SW 1271 (cell line): ENCODE results near the gene RPF1.
"Not testable (repeated sequence)": the region's sequence is repeated elsewhere in the genome, so short reads cannot be mapped to it uniquely, and the experiment has no call there.

Experiments
- DNase-seq, 2 experiments: peaks; one replicate each; lab custom pipeline; 2025; lab: John Stamatoyannopoulos, UW

RPF1 gene, protein sequence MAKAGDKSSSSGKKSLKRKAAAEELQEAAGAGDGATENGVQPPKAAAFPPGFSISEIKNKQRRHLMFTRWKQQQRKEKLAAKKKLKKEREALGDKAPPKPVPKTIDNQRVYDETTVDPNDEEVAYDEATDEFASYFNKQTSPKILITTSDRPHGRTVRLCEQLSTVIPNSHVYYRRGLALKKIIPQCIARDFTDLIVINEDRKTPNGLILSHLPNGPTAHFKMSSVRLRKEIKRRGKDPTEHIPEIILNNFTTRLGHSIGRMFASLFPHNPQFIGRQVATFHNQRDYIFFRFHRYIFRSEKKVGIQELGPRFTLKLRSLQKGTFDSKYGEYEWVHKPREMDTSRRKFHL

DNA sequence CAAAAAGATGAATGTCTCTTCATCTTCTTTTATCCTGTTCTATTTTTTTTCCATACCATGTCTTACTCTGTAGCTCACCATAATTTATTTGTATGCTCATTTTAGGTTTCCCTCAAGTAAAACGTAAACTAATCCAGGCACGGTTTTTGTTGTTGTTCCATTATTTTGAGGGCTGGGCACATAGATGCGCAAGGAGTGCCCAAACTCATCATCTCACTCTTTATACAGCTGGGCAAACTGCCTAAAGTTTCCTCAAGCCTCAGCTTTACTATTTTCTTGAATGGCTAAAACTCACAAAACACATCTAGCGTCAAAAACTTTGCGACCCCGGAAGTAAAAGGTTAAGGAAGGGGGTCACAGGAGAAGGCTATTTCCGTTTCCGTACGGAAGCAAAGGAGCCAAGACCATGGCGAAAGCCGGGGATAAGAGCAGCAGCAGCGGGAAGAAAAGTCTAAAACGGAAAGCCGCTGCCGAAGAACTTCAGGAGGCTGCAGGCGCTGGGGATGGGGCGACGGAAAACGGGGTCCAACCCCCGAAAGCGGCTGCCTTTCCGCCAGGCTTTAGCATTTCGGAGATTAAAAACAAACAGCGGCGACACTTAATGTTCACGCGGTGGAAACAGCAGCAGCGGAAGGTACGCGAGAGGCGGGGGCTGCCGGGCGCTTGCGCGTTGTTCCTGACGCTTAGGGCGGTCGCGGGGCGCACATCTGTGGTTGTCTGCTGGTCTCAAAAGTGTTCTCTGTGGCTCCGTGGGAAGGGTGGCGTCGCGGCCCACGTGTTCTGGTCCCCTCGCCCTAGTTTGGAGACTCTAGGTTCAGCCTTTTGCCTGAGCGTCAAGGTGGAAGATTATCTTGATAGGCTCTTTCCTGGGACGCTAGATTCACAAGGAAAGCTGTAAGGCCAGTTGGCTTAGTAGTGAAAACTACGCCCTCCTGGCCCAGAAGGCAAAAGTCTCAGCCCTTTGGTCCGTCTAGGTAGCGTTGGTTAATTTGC, at the start of gene RPF1:
Gene RPF1, plus strand, starts transcription at position 391 of the 993 bp plus-strand sequence. Its CDS starts 16 bp downstream, at position 407.
- DNase-seq = peak; percentile 33 to 78

DNA sequence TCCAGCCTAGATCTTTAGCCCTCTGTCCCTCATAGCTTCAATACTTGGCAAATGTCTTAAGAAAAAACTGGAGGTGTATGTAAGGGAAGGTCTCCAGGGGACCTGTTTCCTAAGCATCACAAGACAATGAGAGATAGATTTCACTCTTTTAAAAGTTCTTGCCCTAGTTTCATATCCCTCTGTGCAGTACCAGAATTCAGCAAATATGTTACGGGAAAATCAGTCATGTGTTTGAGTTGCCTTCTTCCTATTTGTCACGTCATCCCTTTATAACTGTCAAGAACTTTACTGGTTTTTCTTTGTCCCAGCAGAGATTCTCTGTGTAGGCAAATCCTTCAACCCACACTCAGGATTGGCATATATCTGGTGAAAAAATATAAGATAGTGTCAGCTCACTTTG, 48.5 kb upstream of the RPF1 start:
- no peak for DNase-seq

DNA sequence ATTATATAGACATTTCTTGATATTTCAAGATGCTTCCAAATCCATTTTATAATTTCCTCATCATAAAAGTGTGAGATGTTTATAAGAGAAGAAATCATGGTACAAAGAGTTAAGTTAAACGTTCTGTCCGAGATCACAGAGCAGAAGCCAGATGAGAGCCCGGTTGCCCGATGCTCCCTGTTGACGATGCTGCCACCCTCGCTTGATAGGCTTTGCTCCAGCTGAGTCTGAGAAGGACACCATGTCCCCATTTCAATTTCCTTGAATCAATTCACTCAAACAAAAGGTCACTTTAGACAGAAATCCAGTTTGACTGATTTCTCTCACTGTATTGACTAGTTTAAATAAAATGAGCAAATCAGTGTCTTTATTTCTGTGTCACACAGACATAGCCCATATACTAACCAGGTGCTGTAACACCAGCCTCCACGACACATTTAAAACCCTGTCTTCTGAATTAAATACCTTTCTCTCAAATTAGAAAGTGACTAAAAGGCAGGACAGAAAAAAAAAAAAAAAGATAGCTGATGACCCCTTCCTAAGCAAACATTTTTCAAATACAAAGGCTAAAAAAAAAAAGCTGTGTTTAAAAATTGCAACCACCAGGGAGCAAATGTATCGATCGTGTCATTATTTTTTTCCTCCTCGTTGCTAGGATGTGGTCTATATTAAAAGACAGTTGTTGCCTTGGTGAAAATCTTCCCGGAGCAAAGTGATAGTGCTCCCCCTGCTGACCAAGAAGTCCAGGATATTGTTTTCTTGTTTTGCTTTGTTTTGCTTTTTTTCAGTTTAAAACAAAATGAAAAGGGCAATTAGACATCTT, 45.6 kb upstream of the RPF1 start:
- DNase-seq = peak; percentile 5 to 82

DNA sequence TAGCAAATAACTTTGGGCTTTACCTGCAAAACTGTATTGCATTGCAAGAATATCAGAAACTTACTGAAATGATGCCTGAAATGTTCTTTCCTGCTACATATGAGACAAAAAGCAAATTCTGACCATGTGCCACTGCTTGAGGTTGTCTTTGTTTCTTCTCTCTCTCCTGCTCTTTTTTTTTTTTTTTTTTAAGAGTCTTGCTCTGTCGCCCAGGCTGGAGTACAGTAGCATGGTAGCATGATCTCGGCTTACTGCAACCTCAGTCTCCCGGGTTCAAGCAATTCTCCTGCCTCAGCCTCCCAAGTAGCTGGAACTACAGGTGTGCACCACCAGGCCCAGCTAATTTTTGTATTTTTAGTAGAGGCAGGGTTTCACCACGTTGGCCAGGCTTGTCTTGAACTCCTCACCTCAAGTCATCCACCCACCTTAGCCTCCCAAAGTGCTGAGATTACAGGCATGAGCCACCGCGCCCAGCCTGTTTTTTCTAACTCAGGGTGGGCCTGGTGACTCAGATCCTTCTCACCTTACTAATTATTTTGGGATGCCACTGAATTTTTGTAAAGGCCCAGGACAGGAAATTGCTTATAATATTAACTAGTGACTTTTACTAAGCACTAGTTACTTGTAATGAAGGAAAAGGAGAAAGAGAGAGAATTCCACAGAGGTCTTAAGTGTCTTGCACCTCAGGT, 44.8 kb upstream of the RPF1 start:
- no peak for DNase-seq

DNA sequence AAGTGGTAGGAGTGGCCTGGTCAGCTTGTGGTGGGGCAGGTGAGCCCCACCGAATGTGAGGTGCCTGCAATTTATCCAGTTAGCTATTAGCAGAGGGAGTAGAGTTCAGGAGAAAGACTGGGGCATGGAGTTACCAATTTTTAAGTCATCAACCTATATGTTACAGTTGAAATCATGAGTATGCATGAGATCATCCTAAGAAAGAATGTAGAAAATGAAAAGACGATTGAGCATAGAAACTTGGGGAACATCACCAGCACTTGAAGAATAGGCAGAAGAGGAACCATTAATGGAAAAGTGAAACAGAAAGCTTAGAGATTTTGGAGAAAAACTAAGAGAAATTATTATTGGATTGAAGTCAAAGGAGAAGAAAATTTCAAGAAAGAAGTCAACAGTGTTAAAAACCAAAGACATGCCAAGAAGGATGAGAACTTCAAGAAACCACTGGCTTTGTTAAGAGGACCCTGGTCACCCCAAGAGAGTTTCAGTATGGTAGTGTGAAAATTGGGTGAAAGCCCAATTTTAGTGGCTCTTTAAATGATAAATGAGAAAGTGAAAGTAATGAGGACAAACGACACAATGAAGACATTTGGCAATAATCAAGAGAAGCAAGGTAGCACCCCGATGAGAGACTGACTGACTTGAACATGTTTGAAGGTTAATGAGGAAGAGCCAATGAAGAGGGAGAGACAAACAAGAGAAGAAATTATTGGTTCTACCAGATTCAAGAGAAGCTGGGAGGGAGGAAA, 44.1 kb upstream of the RPF1 start:
- DNase-seq = no peak

DNA sequence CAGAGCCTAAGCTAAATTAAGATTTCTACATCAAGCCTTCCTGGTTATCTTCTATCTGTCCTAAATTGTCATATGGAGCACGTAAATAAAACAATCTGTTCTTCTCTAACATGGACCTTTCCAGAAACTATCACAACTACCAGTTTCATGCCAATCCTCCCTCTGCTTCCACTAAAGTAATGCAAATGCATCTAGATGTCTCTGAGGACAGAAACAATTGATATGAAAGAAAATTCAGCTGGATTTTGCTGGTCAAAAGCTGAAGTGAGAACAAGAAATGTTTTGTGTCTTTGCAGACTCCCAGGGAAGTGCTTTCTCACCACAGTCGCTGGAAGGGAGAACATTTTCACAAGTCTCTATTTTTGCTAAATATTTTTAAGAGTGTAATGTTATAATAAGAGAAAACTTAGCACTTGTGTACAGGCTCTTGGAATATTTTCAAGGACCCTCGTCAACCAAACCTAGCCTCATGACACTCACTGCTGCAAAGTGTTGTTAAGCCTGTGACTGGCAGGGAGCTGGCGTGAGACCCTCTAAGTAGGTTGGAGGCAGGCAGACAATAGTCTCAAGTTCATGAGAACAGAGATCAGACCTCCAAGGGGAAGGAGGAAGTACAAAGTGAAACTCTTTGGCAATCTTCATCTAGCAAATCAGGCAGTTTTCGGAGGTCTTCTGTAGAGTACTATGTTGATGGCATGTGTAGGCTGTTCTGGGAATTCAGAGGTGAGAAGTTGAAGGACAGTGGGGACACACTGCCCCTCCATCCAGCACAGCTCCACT, 42.0 kb upstream of the RPF1 start:
- no peak for DNase-seq

DNA sequence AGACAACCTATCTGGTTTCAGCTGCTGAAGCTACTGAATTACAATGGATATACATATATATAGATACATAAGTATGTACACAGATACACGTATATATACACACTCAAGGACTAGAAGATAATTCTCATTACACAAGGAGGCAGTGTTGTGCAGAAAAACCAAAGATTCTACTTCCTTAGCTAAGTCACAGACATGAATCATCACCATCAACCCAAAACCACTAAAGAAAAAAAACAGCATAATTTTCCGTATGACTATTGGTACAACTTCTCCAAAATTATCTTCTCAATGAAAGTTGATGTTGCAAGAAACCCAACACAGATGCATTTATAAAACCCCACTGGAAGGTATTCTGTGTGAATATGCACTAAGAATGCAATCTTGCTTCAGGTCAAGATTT, 36.8 kb upstream of the RPF1 start:
- DNase-seq = peak; percentile 4 to 46

DNA sequence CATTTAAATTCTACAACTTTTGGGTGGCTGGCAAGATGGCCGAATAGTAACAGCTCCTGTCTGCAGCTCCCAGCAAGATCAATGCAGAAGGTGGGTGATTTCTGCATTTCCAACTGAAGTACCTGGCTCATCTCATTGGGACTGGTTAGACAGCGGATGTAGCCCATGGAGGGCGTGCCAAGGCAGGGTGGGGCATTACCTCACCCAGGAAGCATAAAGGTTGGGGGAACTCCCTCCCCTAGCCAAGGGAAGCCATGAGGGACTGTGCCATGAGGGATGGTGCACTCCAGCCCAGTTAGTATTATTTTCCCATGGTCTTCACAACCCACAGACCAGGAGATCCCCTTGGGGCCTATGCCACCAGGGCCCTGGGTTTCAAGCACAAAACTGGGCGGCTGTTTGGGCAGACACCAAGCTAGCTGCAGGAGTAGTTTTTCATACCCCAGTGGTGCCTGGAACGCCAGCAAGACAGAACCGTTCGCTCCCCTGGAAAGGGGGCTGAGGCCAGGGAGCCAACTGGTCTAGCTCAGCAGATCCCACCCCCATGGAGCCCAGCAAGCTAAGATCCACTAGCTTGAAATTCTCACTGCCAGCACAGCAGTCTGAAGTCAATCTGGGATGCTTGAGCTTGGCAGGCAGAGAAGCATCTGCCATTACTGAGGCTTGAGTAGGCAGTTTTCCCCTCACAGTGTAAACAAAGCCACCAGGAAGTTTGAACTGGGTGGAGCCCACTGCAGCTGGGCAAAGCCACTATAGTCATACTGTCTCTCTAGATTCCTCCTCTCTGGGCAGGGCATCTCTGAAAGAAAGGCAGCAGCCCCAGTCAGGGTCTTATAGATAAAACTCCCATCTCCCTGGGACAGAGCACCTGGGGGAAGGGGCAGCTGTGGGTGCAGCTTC, 36.1 kb upstream of the RPF1 start:
- DNase-seq = not testable (repeated sequence)

DNA sequence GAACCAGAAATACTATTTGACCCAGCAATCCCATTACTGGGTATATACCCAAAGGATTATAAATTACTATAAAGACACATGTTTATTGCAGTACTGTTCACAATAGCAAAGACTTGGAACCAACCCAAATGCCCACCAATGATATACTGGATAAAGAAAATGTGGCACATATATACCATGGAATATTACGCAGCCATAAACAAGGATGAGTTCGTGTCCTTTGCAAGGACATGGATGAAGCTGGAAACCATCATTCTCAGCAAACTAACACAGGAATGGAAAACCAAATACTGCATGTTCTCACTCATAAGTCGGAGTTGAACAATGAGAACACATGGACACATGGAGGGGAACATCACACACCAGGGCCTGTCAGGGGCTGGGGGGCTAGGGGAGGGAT, 30.4 kb upstream of the RPF1 start:
- DNase-seq = not testable (repeated sequence)

DNA sequence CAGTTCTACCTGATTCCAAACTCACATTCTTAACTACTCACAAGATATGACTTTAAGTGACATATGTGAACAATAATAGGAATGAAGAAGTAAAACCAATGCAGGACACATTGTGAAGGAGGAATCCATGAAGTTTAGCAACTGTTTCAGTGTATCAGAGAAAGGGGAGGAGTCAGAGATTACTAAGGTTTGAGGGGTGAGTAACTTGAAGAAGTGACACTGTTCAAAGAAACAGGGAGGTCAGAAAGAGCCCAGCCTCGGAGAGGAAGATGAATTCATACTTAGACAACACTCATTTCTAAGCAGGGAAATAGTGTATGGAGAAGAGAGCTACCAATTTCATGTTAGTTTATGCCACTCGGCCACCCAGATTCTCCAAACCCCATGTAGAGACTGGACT, 28.2 kb upstream of the RPF1 start:
- DNase-seq = no peak

DNA sequence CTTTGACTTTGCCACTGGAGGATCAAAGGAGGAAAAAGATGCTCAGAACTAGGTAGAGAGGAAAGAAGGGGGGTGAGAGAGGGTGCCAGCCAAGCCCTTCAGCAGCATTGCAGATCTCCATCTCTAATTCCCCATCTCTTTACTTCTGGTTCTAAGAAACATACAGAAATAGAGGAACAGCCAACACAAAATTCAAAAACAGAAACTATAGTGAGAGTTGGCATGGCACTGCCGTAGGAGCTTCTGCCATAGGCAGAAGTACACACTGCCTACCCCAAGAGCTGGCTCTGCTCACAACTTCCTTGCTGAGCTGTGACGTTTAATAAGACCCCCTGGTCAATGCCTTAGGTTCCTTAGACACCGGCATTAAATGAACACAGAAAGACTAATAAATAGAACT, 26.6 kb upstream of the RPF1 start:
- no peak for DNase-seq

DNA sequence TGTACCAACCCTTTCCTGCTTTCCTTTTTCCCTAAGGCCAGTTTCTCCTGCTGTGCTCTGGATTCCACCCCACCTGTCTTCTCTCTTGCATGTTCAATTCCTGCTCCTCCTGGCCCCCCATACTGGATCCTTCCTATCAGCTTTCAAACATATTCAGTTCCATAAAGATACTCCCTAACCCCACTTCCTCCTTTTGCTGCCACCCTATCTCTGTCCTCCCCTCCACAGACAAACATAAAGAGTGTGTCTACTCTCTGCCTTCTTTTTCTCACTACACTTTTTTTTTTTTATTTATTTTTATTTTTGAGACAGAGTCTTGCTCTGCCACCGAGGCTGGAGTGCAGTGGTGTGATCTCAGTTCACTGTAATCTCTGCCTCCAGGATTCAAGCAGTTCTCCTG, 16.9 kb upstream of the RPF1 start:
- no peak for DNase-seq

DNA sequence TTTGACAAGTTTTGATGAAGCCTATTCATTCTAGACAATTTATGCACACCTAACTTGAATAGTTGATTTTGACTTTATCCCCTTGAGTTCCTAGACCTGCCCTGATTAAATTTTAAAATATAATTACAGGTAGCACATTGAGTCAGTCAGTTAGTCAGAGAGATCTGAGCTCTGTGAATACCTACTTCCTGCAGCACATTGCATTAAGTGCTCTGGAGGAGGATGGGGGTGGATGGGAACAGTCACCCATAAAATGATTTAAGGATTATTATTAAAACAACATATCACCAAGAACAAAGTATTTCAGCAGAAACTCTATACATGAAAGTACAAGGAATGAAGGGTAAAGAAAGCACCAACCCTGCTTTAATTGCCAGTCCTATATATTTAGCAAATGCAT, 11.8 kb upstream of the RPF1 start:
- no peak for DNase-seq

DNA sequence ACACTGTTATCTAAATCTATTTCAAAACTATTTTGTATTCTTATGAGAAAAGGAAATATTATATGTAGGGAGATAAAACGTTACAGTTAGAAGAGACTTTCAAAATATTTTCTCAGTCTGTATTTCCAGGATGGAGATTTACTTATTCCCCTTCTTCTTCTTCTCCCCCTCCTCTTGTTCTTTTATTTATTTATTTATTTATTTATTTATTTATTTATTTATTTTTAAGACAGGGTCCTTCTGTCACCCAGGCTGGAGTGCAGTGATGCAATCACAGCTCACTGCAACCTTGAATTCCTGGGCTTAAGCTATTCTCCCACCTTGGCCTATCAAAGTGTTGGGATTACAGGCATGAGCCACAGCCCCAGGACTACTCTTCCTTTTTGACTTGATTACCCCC, 2.8 kb upstream of the RPF1 start:
- no peak for DNase-seq

DNA sequence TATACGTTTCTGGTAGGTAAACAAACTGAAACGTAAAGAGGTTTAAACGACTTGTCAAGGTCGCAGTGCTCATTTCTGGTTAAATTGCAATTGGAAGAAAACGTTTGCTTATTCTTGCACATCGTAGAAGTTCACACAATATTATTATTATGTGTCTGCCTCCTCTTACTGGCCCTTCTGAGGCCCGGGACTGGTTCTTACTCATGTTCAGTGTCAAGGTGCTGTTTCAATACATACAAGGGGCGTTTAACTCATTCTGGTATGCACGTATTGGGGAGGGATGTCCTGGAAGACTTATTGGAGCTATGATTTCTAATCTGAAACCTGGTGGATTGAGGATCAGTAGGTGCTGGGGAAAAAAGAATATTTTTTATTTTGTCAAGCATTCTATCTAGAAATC, 932 bp downstream of the RPF1 start:
- DNase-seq = no peak

DNA sequence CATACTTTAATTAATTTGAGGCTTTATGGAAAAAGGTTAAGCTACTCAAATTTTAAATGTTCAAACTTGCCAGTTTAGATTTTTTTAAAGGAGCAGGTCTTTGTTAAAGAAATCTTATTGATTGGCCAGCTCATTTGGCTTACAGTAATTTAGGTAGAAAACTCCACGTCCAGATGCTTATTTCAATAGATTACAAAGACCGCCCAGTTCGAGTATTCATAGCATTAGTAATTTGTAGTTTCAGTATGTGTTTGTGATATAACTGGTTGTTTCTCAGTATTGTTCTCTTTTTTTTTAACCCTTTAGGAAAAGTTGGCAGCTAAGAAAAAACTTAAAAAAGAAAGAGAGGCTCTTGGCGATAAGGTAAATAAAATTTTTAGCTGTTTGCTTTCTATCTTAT, 1.6 kb downstream of the RPF1 start:
- no peak for DNase-seq

DNA sequence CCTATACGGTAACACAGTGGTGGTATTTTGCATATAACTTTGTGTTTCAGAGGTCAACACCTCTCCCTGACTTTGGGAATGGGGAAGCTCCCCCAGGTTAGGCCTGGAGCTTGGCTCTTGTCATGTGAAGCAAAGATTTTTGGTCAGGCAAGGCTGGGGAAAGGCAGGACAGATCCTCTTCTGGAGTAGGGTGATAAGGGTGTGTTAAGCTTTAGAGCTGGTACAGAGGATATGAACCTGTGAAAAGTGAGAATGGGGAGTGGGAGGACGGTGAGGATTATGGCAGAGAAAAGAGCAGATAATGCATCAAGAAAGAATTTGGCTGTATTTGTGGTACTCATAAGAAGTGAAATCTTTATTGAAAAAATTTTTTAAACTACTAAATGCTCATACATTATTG, 2.3 kb downstream of the RPF1 start:
- DNase-seq = no peak

DNA sequence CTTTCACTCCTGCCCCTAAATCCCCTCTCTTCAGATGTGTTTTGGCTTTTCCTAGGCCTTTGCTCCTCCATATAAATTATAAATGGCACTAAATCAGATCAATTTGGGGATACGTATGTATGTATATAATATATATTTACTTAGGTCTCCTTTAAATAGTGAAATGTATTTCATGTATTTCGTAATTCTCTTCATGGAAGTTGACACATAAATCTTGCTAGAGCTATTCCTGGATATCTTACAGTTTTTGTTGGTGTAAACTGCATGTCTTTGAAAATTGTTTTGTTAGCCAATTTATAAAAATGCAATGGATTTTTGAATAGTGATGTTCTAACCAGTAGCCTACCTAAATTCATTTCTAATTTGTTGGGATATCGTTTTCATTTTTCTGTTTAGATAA, 9.0 kb downstream of the RPF1 start:
- no peak for DNase-seq

DNA sequence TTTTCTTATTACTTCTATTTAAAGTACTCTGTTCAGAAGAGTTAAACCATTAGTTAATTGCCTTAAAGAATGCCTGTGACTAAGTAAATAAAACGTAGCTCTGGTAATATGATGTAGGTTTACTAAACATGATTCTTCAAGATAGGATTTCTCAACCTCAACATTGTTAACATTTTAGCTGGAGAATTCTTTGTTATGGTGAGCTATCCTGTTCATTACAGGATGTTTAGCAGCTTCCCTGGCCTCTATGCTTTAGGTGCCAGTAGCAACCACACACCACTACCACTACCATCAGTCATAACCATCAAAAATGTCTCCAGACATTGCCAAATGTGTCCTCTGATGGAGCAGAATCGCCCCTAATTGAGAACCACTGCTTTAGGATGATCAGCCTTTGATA, 10.7 kb downstream of the RPF1 start:
- no peak for DNase-seq
